ENCODE measurements around the gene ANAPC2.

GRCh38 chr9:137224830-137225694 is 36.7 kb upstream of the ANAPC2 start, which contains the start of gene CYSRT1:
- TF ChIP-seq CTCF (IDR thresholded peaks at IDR 0.05), result no peak
- TF ChIP-seq POLR2A (IDR thresholded peaks at IDR 0.05; ENCODE audit: low read length), result no peak
- no peak for TF ChIP-seq EP300 (IDR thresholded peaks at IDR 0.05)
